Measurements from ENCODE around the gene CEP72.
"Not testable (repeated sequence)": the region's sequence is repeated elsewhere in the genome, so short reads cannot be mapped to it uniquely, and the experiment has no call there.

The CEP72 gene

GRCh38 chr5:620152-620551 lies 8.0 kb downstream of the CEP72 start:
- no peak for FAIRE-seq

- no peak for FAIRE-seq
These were observed 8.5 kb downstream of the CEP72 start for GRCh38 chr5:620586-621180.

GRCh38 chr5:621341-621761 lies 9.2 kb downstream of the CEP72 start:
- FAIRE-seq: no peak

- FAIRE-seq: no peak
These were observed 10.2 kb downstream of the CEP72 start for GRCh38 chr5:622359-622758.

GRCh38 chr5:622946-623522 lies 10.9 kb downstream of the CEP72 start:
- FAIRE-seq: no peak

- FAIRE-seq: no peak
These were observed 11.4 kb downstream of the CEP72 start for GRCh38 chr5:623531-623930.

GRCh38 chr5:624118-624950 lies 12.2 kb downstream of the CEP72 start:
- no peak for FAIRE-seq

GRCh38 chr5:624951-625230 lies 12.8 kb downstream of the CEP72 start:
- no peak for FAIRE-seq

GRCh38 chr5:625516-625915 lies 13.4 kb downstream of the CEP72 start:
- no peak for FAIRE-seq

- no peak for FAIRE-seq
These were observed 14.7 kb downstream of the CEP72 start for GRCh38 chr5:626850-627249.

- FAIRE-seq: no peak
These were observed 15.7 kb downstream of the CEP72 start for GRCh38 chr5:627840-628239.

GRCh38 chr5:628351-629205 lies 16.4 kb downstream of the CEP72 start:
- FAIRE-seq: not testable (repeated sequence)

- no peak for FAIRE-seq
These were observed 21.4 kb downstream of the CEP72 start for GRCh38 chr5:633501-633955.

- FAIRE-seq: no peak
These were observed 22.1 kb downstream of the CEP72 start for GRCh38 chr5:634191-634590.

GRCh38 chr5:635306-636055 lies 23.3 kb downstream of the CEP72 start:
- FAIRE-seq: no peak

GRCh38 chr5:636951-637350 lies 24.8 kb downstream of the CEP72 start:
- FAIRE-seq: no peak

GRCh38 chr5:637581-638450 lies 25.7 kb downstream of the CEP72 start:
- FAIRE-seq: no peak

- FAIRE-seq: no peak
These were observed 26.5 kb downstream of the CEP72 start for GRCh38 chr5:638501-639252.

- FAIRE-seq: no peak
These were observed 27.1 kb downstream of the CEP72 start for GRCh38 chr5:639253-639530.

- FAIRE-seq: no peak
These were observed 27.6 kb downstream of the CEP72 start for GRCh38 chr5:639584-640213.
